ENCODE measurements around the gene SPATA31C2. TPM values are rescaled to one million over a fixed set of nuclear protein-coding genes. Genes with fewer than 3 reads are reported as not detected.
"Not testable (repeated sequence)": the region's sequence is repeated elsewhere in the genome, so short reads cannot be mapped to it uniquely, and the experiment has no call there.

SPATA31C2 gene
- total and polyA plus RNA-seq, 2 donors (not counting 1 experiment from before 2014, with no cell fraction given), result not detected

GRCh38 chr9:88127700-88128300, 10.5 kb downstream of the SPATA31C2 start:
- H3K27me3 Mint-ChIP-seq; intact Hi-C loops (cut with micrococcal nuclease); H2AFZ ChIP-seq (ENCODE audit: insufficient read depth, low read depth, low read length, poor library complexity, severe bottlenecking); H3K36me3 ChIP-seq (replicated peaks in 1 of 2; ENCODE audit: control extremely low read depth in 1 of 2, control insufficient read depth in 1 of 2, extremely low read depth in 1 of 2, insufficient read depth in 2 of 2, low read length in 1 of 2); H4K20me1 ChIP-seq (ENCODE audit: control insufficient read depth, insufficient read depth, low read length, poor library complexity, severe bottlenecking); H3K27ac ChIP-seq (ENCODE audit: low read length in 2 of 2); ATAC-seq (ENCODE audit: low read depth); H3K9me3 ChIP-seq (ENCODE audit: control extremely low read depth in 1 of 3, control insufficient read depth in 2 of 3, insufficient read depth in 1 of 3, low read length in 2 of 3); DNase-seq; POLR2A ChIA-PET; H3K4me1 Mint-ChIP-seq; H3K9me3 Mint-ChIP-seq (ENCODE audit: insufficient read depth); H3K79me2 ChIP-seq (ENCODE audit: control insufficient read depth, insufficient read depth, low read length); CTCF ChIA-PET; H3K27ac Mint-ChIP-seq; H3K27me3 ChIP-seq (replicated peaks in 1 of 4; ENCODE audit: control extremely low read depth in 1 of 4, control insufficient read depth in 3 of 4, insufficient read depth in 4 of 4, low read length in 3 of 4); H3K4me2 ChIP-seq (replicated peaks; ENCODE audit: low read depth, low read length, poor library complexity, severe bottlenecking); H3K4me3 Mint-ChIP-seq; H3K9ac ChIP-seq (ENCODE audit: low read length); H3K4me3 ChIP-seq (ENCODE audit: control extremely low read depth in 1 of 5, extremely low read depth in 1 of 5, insufficient read depth in 1 of 5, low read depth in 2 of 5, low read length in 4 of 5); H3K4me1 ChIP-seq (ENCODE audit: control insufficient read depth in 2 of 2, insufficient read depth in 2 of 2, low read length in 2 of 2): not testable (repeated sequence)
- WGBS (ENCODE audit: insufficient coverage), result 92% methylated on average over 8 of the region's 13 CpGs

- intact Hi-C loops (cut with micrococcal nuclease); CTCF ChIA-PET: not testable (repeated sequence)
These were observed 14.9 kb downstream of the SPATA31C2 start for GRCh38 chr9:88123413-88123812.

GRCh38 chr9:88118121-88118520, 20.2 kb downstream of the SPATA31C2 start:
- 100% methylated on average over 2 of the region's 5 CpGs for WGBS (ENCODE audit: insufficient coverage)
- POLR2A ChIA-PET; H3K27me3 ChIP-seq (replicated peaks in 1 of 4; ENCODE audit: control extremely low read depth in 1 of 4, control insufficient read depth in 3 of 4, insufficient read depth in 4 of 4, low read length in 3 of 4); H2AFZ ChIP-seq (ENCODE audit: insufficient read depth, low read depth, low read length, poor library complexity, severe bottlenecking); DNase-seq; ATAC-seq (ENCODE audit: low read depth); H3K9me3 ChIP-seq (ENCODE audit: control extremely low read depth in 1 of 3, control insufficient read depth in 2 of 3, insufficient read depth in 1 of 3, low read length in 2 of 3); H3K4me1 ChIP-seq (ENCODE audit: control insufficient read depth in 2 of 2, insufficient read depth in 2 of 2, low read length in 2 of 2); H3K4me2 ChIP-seq (replicated peaks; ENCODE audit: low read depth, low read length, poor library complexity, severe bottlenecking); H3K4me1 Mint-ChIP-seq; H4K20me1 ChIP-seq (ENCODE audit: control insufficient read depth, insufficient read depth, low read length, poor library complexity, severe bottlenecking); H3K27ac ChIP-seq (ENCODE audit: low read length in 2 of 2); H3K9ac ChIP-seq (ENCODE audit: low read length); H3K27ac Mint-ChIP-seq; H3K4me3 ChIP-seq (ENCODE audit: control extremely low read depth in 1 of 5, extremely low read depth in 1 of 5, insufficient read depth in 1 of 5, low read depth in 2 of 5, low read length in 4 of 5); intact Hi-C loops (cut with micrococcal nuclease); H3K9me3 Mint-ChIP-seq (ENCODE audit: insufficient read depth); H3K4me3 Mint-ChIP-seq; CTCF ChIA-PET; H3K79me2 ChIP-seq (ENCODE audit: control insufficient read depth, insufficient read depth, low read length); H3K36me3 ChIP-seq (replicated peaks in 1 of 2; ENCODE audit: control extremely low read depth in 1 of 2, control insufficient read depth in 1 of 2, extremely low read depth in 1 of 2, insufficient read depth in 2 of 2, low read length in 1 of 2); H3K27me3 Mint-ChIP-seq: not testable (repeated sequence)

More at GRCh38 chr9:88123413-88123812, 14.9 kb downstream of the SPATA31C2 start:
- H3K4me1 Mint-ChIP-seq; H3K4me3 Mint-ChIP-seq; H2AFZ ChIP-seq (ENCODE audit: insufficient read depth, low read depth, low read length, poor library complexity, severe bottlenecking); H3K79me2 ChIP-seq (ENCODE audit: control insufficient read depth, insufficient read depth, low read length); H3K4me1 ChIP-seq (ENCODE audit: control insufficient read depth in 2 of 2, insufficient read depth in 2 of 2, low read length in 2 of 2); H3K4me3 ChIP-seq (ENCODE audit: control extremely low read depth in 1 of 5, extremely low read depth in 1 of 5, insufficient read depth in 1 of 5, low read depth in 2 of 5, low read length in 4 of 5); DNase-seq; H3K9me3 Mint-ChIP-seq (ENCODE audit: insufficient read depth); H3K27ac Mint-ChIP-seq; H3K27me3 Mint-ChIP-seq; H3K4me2 ChIP-seq (replicated peaks; ENCODE audit: low read depth, low read length, poor library complexity, severe bottlenecking); H3K9me3 ChIP-seq (ENCODE audit: control extremely low read depth in 1 of 3, control insufficient read depth in 2 of 3, insufficient read depth in 1 of 3, low read length in 2 of 3); H3K9ac ChIP-seq (ENCODE audit: low read length); POLR2A ChIA-PET; H4K20me1 ChIP-seq (ENCODE audit: control insufficient read depth, insufficient read depth, low read length, poor library complexity, severe bottlenecking); H3K27ac ChIP-seq (ENCODE audit: low read length in 2 of 2); ATAC-seq (ENCODE audit: low read depth); H3K36me3 ChIP-seq (replicated peaks in 1 of 2; ENCODE audit: control extremely low read depth in 1 of 2, control insufficient read depth in 1 of 2, extremely low read depth in 1 of 2, insufficient read depth in 2 of 2, low read length in 1 of 2); H3K27me3 ChIP-seq (replicated peaks in 1 of 4; ENCODE audit: control extremely low read depth in 1 of 4, control insufficient read depth in 3 of 4, insufficient read depth in 4 of 4, low read length in 3 of 4): not testable (repeated sequence)

GRCh38 chr9:88114968-88115612, 23.2 kb downstream of the SPATA31C2 start:
- ATAC-seq (ENCODE audit: low read depth); POLR2A ChIA-PET; H3K27ac Mint-ChIP-seq; H3K9ac ChIP-seq (ENCODE audit: low read length); H4K20me1 ChIP-seq (ENCODE audit: control insufficient read depth, insufficient read depth, low read length, poor library complexity, severe bottlenecking); H3K27me3 ChIP-seq (replicated peaks in 1 of 4; ENCODE audit: control extremely low read depth in 1 of 4, control insufficient read depth in 3 of 4, insufficient read depth in 4 of 4, low read length in 3 of 4); H3K36me3 ChIP-seq (replicated peaks in 1 of 2; ENCODE audit: control extremely low read depth in 1 of 2, control insufficient read depth in 1 of 2, extremely low read depth in 1 of 2, insufficient read depth in 2 of 2, low read length in 1 of 2); H3K4me3 ChIP-seq (ENCODE audit: control extremely low read depth in 1 of 5, extremely low read depth in 1 of 5, insufficient read depth in 1 of 5, low read depth in 2 of 5, low read length in 4 of 5); H3K4me3 Mint-ChIP-seq; DNase-seq; H3K27me3 Mint-ChIP-seq; CTCF ChIA-PET; H2AFZ ChIP-seq (ENCODE audit: insufficient read depth, low read depth, low read length, poor library complexity, severe bottlenecking); H3K4me1 Mint-ChIP-seq; H3K4me2 ChIP-seq (replicated peaks; ENCODE audit: low read depth, low read length, poor library complexity, severe bottlenecking); intact Hi-C loops (cut with micrococcal nuclease); H3K9me3 ChIP-seq (ENCODE audit: control extremely low read depth in 1 of 3, control insufficient read depth in 2 of 3, insufficient read depth in 1 of 3, low read length in 2 of 3); H3K27ac ChIP-seq (ENCODE audit: low read length in 2 of 2); H3K9me3 Mint-ChIP-seq (ENCODE audit: insufficient read depth); H3K4me1 ChIP-seq (ENCODE audit: control insufficient read depth in 2 of 2, insufficient read depth in 2 of 2, low read length in 2 of 2); H3K79me2 ChIP-seq (ENCODE audit: control insufficient read depth, insufficient read depth, low read length): not testable (repeated sequence)
- WGBS (ENCODE audit: insufficient coverage), result no CpG with 5 or more reads among the region's 13 CpGs

Measured in B cell (primary cell).